OCI-LY3 (cell line): ENCODE results near the gene LCORL.

ENCODE experiments used
- CTCF ChIP-seq: fragments of 200-600, 300-600 bp; sonication (generic); IDR thresholded peaks from 2 replicates; pipeline ENCODE4 v1.5.1; 2014; ENCODE audit warnings: antibody characterized with exemption, low read length, low read depth
- EZH2phosphoT487 ChIP-seq: fragments of 200-600 bp; shearing (Covaris generic); IDR thresholded peaks from 2 replicates; pipeline ENCODE4 v1.6.1; 2018; ENCODE audit warnings: antibody characterized with exemption, mixed run types, low read depth

GRCh38 chr4:17997129-17997528 lies 24.4 kb downstream of the LCORL start:
- TF ChIP-seq CTCF (no peak), EZH2phosphoT487 (no peak)
